Adrenal gland (tissue), 12 donors: Measurements from ENCODE around the gene SLC8B1. TPM values are rescaled to one million over a fixed set of nuclear protein-coding genes. Genes with fewer than 3 reads are reported as not detected.

Experiments used
- DNase-seq, 7 donors: peaks; one replicate each; pipeline ENCODE4 v3.0.0-alpha.2; 2019 to 2020
- H3K27ac ChIP-seq, 5 donors: fragments of 200-600 bp; sonication (generic) in 4 of 5; 1 replicate in 3 of 5; 2 replicates in 2 of 5; pipeline versions ENCODE4 v1.5.1 to v1.8.0; 2016 to 2020; ENCODE audit warnings: mild to moderate bottlenecking in 1 of 5
- H3K27me3 ChIP-seq: fragments of 200-600 bp; 2 replicates; pipeline ENCODE4 v1.8.0; 2021
- H3K36me3 ChIP-seq, 2 donors: fragments of 200-600 bp; replicated peaks in 1 of 2; 1 replicate in 1 of 2; 2 replicates in 1 of 2; pipeline versions ENCODE4 v1.5.1 to v1.8.0; 2018 to 2022
- H3K4me1 ChIP-seq, 2 donors: fragments of 200-600 bp; replicated peaks in 1 of 2; 1 replicate in 1 of 2; 2 replicates in 1 of 2; pipeline versions ENCODE4 v1.5.1 to v1.8.0; 2018 to 2021
- H3K4me3 ChIP-seq, 4 donors: fragments of 200-600 bp; sonication (generic) in 3 of 4; one replicate each; pipeline ENCODE4 v1.5.1; 2016 to 2018
- H3K9me3 ChIP-seq, 3 donors: fragments of 200-600 bp; sonication (generic) in 1 of 3; replicated peaks in 1 of 3; 1 replicate in 2 of 3; 2 replicates in 1 of 3; pipeline versions ENCODE4 v1.5.1 to v1.8.0; 2016 to 2021
- POLR2A ChIP-seq, 2 donors: fragments of 450-650 bp; IDR thresholded peaks; one replicate each; pipeline ENCODE4 v1.6.1; 2017; ENCODE audit warnings: antibody characterized with exemption in 2 of 2, mild to moderate bottlenecking in 2 of 2, moderate library complexity in 1 of 2
- WGBS, 4 donors: extraction: QIAGEN DNeasy Blood & Tissue Kit in 2 of 4; methylation state at CpG; one replicate each; pipeline versions ENCODE4 v1.1.5 to v1.1.7; 2013 to 2017; 5-methylcytosine and 5-hydroxymethylcytosine counted together
- intact Hi-C, 2 donors: fragments of 100-400 bp; cut with DNase I; formaldehyde crosslinking; loops; one replicate each; pipeline versions ENCODE4 v1.14.1 to v1.15.0; 2022 to 2023
- polyA plus RNA-seq, 3 donors: library from polyadenylated mRNA; stranded (reverse); fragments of 200-250 nt in 2 of 3; fragments of 350-450 nt in 1 of 3; fragmentation: Illumina TruSeq in 1 of 3; extraction: RNeasy Lipid Tissue Mini Kit (QIAGEN cat#74804) in 1 of 3; gene quantifications; one replicate each; pipeline ENCODE4 v1.2.3, GENCODE V29; 2013 to 2014
- total RNA-seq, 9 donors: library from RNA; depleted of rRNA in 4 of 9; stranded (reverse); fragments of >200 nt in 4 of 9; fragments of 120-200 nt in 1 of 9; fragmentation: NEBNext Ultra II Directional in 1 of 9; extraction: Animal tissue kit (Norgen Biotek cat#: 25700) in 1 of 9; gene quantifications; one replicate each; pipeline versions ENCODE4 v1.1.0 to v1.2.4, GENCODE V29; 2013 to 2023
- TF ChIP-seq, protein P1 (sequence below), 6 experiments: fragments of 450-650 bp in 4 of 6; fragments of 200-600 bp in 2 of 6; sonication (generic) in 1 of 6; IDR thresholded peaks; 1 replicate in 5 of 6; 2 replicates in 1 of 6; pipeline versions ENCODE4 v1.5.1 to v1.8.0; 2016 to 2021; ENCODE audit warnings: antibody characterized with exemption in 6 of 6, mild to moderate bottlenecking in 2 of 6, moderate library complexity in 1 of 6
- donor health status: healthy with polysubstance abuse.
- donor health status: Bipolar disorder and iron deficiency.
- donor health status: DM: yes; HTN: yes; CAD: no.
- donor health status: DM: no; HTN: no; CAD: no.
- donor health status: DM: no; HTN: no; CAD: no.
- donor health status: DM: yes; HTN: yes; CAD: no.

The SLC8B1 gene
- total and polyA plus RNA-seq, 12 donors, result 67.6 to 288 (median 188) TPM

- WGBS, 4 donors, result 65 to 75% (median 70%) methylated on average over 4 to 5 of the region's 5 CpGs
- peaks cover 27 to 55% of the 10 kb centered on the region in 2 donors for H3K4me1 ChIP-seq
- H3K9me3 ChIP-seq, result no peaks in the 10 kb centered on the region
- peaks cover 0 to 2% of the 10 kb centered on the region in 2 donors for H3K36me3 ChIP-seq
- peak overlapping the region in 4 of 5 donors; percentile 22 to 85 (median 70) for H3K27ac ChIP-seq
- intact Hi-C loops, result no loop called here
- H3K4me3 ChIP-seq, result peak overlapping the region in 1 of 4 donors; percentile 10
- DNase-seq, result peak in 1 of 7 donors; percentile 19
- no peak for TF ChIP-seq POLR2A (IDR thresholded peaks at IDR 0.05)
- TF ChIP-seq, protein P1, sequence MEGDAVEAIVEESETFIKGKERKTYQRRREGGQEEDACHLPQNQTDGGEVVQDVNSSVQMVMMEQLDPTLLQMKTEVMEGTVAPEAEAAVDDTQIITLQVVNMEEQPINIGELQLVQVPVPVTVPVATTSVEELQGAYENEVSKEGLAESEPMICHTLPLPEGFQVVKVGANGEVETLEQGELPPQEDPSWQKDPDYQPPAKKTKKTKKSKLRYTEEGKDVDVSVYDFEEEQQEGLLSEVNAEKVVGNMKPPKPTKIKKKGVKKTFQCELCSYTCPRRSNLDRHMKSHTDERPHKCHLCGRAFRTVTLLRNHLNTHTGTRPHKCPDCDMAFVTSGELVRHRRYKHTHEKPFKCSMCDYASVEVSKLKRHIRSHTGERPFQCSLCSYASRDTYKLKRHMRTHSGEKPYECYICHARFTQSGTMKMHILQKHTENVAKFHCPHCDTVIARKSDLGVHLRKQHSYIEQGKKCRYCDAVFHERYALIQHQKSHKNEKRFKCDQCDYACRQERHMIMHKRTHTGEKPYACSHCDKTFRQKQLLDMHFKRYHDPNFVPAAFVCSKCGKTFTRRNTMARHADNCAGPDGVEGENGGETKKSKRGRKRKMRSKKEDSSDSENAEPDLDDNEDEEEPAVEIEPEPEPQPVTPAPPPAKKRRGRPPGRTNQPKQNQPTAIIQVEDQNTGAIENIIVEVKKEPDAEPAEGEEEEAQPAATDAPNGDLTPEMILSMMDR (IDR thresholded peaks at IDR 0.05), result no peak
- no peaks in the 10 kb centered on the region for H3K27me3 ChIP-seq
Observed at GRCh38 chr12:113260127-113260526, 74.8 kb downstream of the SLC8B1 start.

- no peak for DNase-seq
- Histone ChIP-seq H3K9me3 (no peaks in the 10 kb centered on the region), H3K4me1 (peaks cover 29 to 52% of the 10 kb centered on the region in 2 donors), H3K27ac (no peak overlapping the region), H3K27me3 (no peaks in the 10 kb centered on the region), H3K36me3 (no peaks in the 10 kb centered on the region), H3K4me3 (no peak overlapping the region)
- no peak for TF ChIP-seq POLR2A (IDR thresholded peaks at IDR 0.05)
- TF ChIP-seq, protein P1 (IDR thresholded peaks at IDR 0.05), result no peak
- intact Hi-C loops, result no loop called here
Observed at GRCh38 chr12:113257564-113257963, 77.3 kb downstream of the SLC8B1 start.

DNA sequence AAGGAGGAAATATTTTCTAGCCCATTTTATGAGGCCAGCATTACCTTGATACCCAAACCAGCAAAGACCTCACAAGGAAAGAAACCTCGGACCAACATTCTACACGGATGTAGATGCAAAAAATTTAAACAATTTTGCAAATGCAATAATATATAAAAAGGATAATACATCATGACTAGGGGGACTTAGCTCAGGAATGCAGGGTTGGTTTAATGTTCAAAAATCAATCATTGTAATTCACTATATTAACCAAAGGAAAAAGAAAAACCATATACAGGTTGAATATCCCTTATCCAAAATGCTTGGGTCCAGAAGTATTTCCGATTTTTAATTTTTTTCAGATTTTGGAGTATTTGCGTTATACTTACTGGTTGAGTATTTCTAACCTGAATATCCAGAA, 80.6 kb downstream of the SLC8B1 start:
- Histone ChIP-seq H3K27ac (no peak overlapping the region), H3K9me3 (no peaks in the 10 kb centered on the region), H3K4me1 (peaks cover 10 to 28% of the 10 kb centered on the region in 2 donors), H3K4me3 (no peak overlapping the region), H3K36me3 (peaks cover 0 to 11% of the 10 kb centered on the region in 2 donors), H3K27me3 (no peaks in the 10 kb centered on the region)
- no peak for DNase-seq
- intact Hi-C loops, result no loop called here
- 84 to 99% (median 94%) methylated on average over 4 of the region's 4 CpGs for WGBS, 4 donors
- no peak for TF ChIP-seq POLR2A (IDR thresholded peaks at IDR 0.05)
- TF ChIP-seq, protein P1 (IDR thresholded peaks at IDR 0.05), result no peak

GRCh38 chr12:113253532-113254285, 81.2 kb downstream of the SLC8B1 start:
- intact Hi-C loops, result no loop called here
- Histone ChIP-seq H3K36me3 (peaks cover 0 to 17% of the 10 kb centered on the region in 2 donors), H3K27me3 (no peaks in the 10 kb centered on the region), H3K4me1 (peaks cover 6 to 22% of the 10 kb centered on the region in 2 donors), H3K9me3 (no peaks in the 10 kb centered on the region), H3K27ac (no peak overlapping the region), H3K4me3 (no peak overlapping the region)
- DNase-seq, result no peak
- no peak for TF ChIP-seq POLR2A (IDR thresholded peaks at IDR 0.05)
- TF ChIP-seq, protein P1 (IDR thresholded peaks at IDR 0.05), result no peak
- WGBS, 4 donors, result 96 to 99% (median 98%) methylated on average over 5 of the region's 5 CpGs
